ENCODE data around the gene CCDC86.

CCDC86 gene

GRCh38 chr11:60899046-60899936 is 57.4 kb downstream of the CCDC86 start:
- peak; percentile 40 for DNase-seq

GRCh38 chr11:60899977-60900376 is 58.1 kb downstream of the CCDC86 start:
- DNase-seq = no peak

All from activated CD4-positive, alpha-beta T cell treated with anti-CD3 and anti-CD28 coated beads for 48 hours (primary cell).